Measurements from ENCODE around the gene FBN2. TPM values are rescaled to one million over a fixed set of nuclear protein-coding genes. Genes with fewer than 3 reads are reported as not detected.

FBN2 gene
- total RNA-seq, 6 experiments from 2014 or later: 0.06 to 0.98 (median 0.45) TPM

GRCh38 chr5:128236334-128236733 lies 301.7 kb downstream of the FBN2 start:
- no peak for TF ChIP-seq POLR2A (IDR thresholded peaks at IDR 0.05)
- no peak for TF ChIP-seq CTCF (IDR thresholded peaks at IDR 0.05)
- DNase-seq: no peak
- Histone ChIP-seq H3K9me3 (no peaks in the 10 kb centered on the region), H3K27me3 (no peaks in the 10 kb centered on the region), H3K36me3 (no peaks in the 10 kb centered on the region), H3K4me3 (no peak overlapping the region), H3K4me1 (no peaks in the 10 kb centered on the region), H3K27ac (no peak overlapping the region)
- no peak for ATAC-seq
- intact Hi-C loops (cut with DNase I): no loop called here
- 62% methylated on average over 6 of the region's 7 CpGs for WGBS (ENCODE audit: insufficient coverage, low coverage, low lambda C conversion rate, missing lambda C conversion rate)

GRCh38 chr5:128234928-128235641 lies 303.0 kb downstream of the FBN2 start:
- Histone ChIP-seq H3K4me3 (no peak overlapping the region), H3K4me1 (no peaks in the 10 kb centered on the region), H3K27me3 (no peaks in the 10 kb centered on the region), H3K36me3 (no peaks in the 10 kb centered on the region), H3K27ac (no peak overlapping the region), H3K9me3 (no peaks in the 10 kb centered on the region)
- no peak for DNase-seq
- ATAC-seq: no peak
- TF ChIP-seq CTCF (IDR thresholded peaks at IDR 0.05) (no peak), POLR2A (IDR thresholded peaks at IDR 0.05) (no peak)
- intact Hi-C loops (cut with DNase I): no loop called here
- WGBS (ENCODE audit: insufficient coverage, low coverage, low lambda C conversion rate, missing lambda C conversion rate): 14% methylated on average over 1 of the region's 7 CpGs

- no peaks in the 10 kb centered on the region for H3K36me3 ChIP-seq
- 37% methylated on average over 3 of the region's 3 CpGs for WGBS (ENCODE audit: insufficient coverage, low coverage, low lambda C conversion rate, missing lambda C conversion rate)
- no peak for ATAC-seq
- intact Hi-C loops (cut with DNase I): no loop called here
- H3K4me3 ChIP-seq: no peak overlapping the region
- no peaks in the 10 kb centered on the region for H3K9me3 ChIP-seq
- no peaks in the 10 kb centered on the region for H3K4me1 ChIP-seq
- no peak for DNase-seq
- no peak overlapping the region for H3K27ac ChIP-seq
- no peaks in the 10 kb centered on the region for H3K27me3 ChIP-seq
- no peak for TF ChIP-seq POLR2A (IDR thresholded peaks at IDR 0.05)
- TF ChIP-seq CTCF (IDR thresholded peaks at IDR 0.05): no peak
Measured at GRCh38 chr5:128228521-128228920, 309.5 kb downstream of the FBN2 start.

GRCh38 chr5:128228008-128228407 lies 310.0 kb downstream of the FBN2 start:
- intact Hi-C loops (cut with DNase I): no loop called here
- no peaks in the 10 kb centered on the region for H3K4me1 ChIP-seq
- no peaks in the 10 kb centered on the region for H3K36me3 ChIP-seq
- no peak overlapping the region for H3K4me3 ChIP-seq
- no peaks in the 10 kb centered on the region for H3K9me3 ChIP-seq
- WGBS (ENCODE audit: insufficient coverage, low coverage, low lambda C conversion rate, missing lambda C conversion rate): 77% methylated on average over 2 of the region's 3 CpGs
- H3K27me3 ChIP-seq: no peaks in the 10 kb centered on the region
- TF ChIP-seq CTCF (IDR thresholded peaks at IDR 0.05): no peak
- TF ChIP-seq POLR2A (IDR thresholded peaks at IDR 0.05): no peak
- no peak overlapping the region for H3K27ac ChIP-seq
- DNase-seq (no peak), ATAC-seq (no peak)
